Neural progenitor cell (in vitro differentiated cells): ENCODE data around the gene EEIG2.

Experiments used
- EZH2 ChIP-seq: fragments of 200-600 bp; sonication (generic); IDR thresholded peaks from 2 replicates; pipeline ENCODE4 v1.6.1; 2017; ENCODE audit warnings: antibody characterized with exemption, mild to moderate bottlenecking, moderate library complexity
- EZH2phosphoT487 ChIP-seq: fragments of 200-600 bp; sonication (generic); IDR thresholded peaks from 2 replicates; pipeline ENCODE4 v1.6.1; 2017; ENCODE audit warnings: antibody characterized with exemption
- TF ChIP-seq, protein P1 (sequence below): fragments of 200-600 bp; sonication (generic); IDR thresholded peaks from 2 replicates; pipeline ENCODE4 v1.5.1; 2017; ENCODE audit warnings: antibody characterized with exemption, mild to moderate bottlenecking

DNA sequence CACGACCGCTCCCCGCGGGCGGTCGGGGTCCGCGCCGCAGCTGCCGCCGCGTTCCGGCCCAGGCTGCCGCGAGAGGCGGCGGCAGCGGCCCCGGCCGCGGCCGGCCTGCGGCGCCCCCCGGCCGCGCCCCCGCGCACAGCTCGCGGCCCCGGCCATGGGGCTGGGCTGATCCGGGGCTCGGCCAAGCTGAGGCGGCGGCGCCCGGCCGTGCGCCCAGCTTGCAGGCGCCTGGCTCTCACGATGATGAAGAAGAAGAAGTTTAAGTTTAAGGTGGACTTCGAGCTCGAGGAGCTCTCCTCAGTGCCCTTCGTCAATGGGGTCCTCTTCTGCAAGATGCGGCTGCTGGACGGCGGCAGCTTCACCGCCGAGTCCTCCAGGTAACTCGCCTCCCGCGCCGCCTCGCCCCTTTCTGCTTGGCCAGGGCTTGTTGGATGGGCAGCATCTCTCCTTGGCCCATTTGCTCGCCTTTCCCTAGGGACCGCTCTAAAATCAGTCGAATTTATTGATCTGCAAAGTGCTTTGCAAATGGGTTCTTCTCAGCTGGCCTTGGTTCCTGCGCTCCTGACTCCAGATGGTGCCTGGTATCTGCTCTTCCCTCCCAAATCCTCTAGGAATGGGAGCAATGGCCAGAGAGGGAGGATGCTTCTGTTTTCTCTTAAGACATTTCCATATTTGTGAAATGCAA, 431 bp downstream of the EEIG2 start:
- TF ChIP-seq EZH2phosphoT487 (no peak), EZH2 (no peak)
- TF ChIP-seq, protein P1, sequence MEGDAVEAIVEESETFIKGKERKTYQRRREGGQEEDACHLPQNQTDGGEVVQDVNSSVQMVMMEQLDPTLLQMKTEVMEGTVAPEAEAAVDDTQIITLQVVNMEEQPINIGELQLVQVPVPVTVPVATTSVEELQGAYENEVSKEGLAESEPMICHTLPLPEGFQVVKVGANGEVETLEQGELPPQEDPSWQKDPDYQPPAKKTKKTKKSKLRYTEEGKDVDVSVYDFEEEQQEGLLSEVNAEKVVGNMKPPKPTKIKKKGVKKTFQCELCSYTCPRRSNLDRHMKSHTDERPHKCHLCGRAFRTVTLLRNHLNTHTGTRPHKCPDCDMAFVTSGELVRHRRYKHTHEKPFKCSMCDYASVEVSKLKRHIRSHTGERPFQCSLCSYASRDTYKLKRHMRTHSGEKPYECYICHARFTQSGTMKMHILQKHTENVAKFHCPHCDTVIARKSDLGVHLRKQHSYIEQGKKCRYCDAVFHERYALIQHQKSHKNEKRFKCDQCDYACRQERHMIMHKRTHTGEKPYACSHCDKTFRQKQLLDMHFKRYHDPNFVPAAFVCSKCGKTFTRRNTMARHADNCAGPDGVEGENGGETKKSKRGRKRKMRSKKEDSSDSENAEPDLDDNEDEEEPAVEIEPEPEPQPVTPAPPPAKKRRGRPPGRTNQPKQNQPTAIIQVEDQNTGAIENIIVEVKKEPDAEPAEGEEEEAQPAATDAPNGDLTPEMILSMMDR, result no peak
